ENCODE measurements around the gene PRR13. TPM values are rescaled to one million over a fixed set of nuclear protein-coding genes. Genes with fewer than 3 reads are reported as not detected.
"Not testable (repeated sequence)": the region's sequence is repeated elsewhere in the genome, so short reads cannot be mapped to it uniquely, and the experiment has no call there.

Gene PRR13
- total and polyA plus RNA-seq, 9 of the 15 experiments (the other 6 are each of a cell fraction or from before 2014, with no cell fraction given), result 117 to 835 (median 285) TPM

DNA sequence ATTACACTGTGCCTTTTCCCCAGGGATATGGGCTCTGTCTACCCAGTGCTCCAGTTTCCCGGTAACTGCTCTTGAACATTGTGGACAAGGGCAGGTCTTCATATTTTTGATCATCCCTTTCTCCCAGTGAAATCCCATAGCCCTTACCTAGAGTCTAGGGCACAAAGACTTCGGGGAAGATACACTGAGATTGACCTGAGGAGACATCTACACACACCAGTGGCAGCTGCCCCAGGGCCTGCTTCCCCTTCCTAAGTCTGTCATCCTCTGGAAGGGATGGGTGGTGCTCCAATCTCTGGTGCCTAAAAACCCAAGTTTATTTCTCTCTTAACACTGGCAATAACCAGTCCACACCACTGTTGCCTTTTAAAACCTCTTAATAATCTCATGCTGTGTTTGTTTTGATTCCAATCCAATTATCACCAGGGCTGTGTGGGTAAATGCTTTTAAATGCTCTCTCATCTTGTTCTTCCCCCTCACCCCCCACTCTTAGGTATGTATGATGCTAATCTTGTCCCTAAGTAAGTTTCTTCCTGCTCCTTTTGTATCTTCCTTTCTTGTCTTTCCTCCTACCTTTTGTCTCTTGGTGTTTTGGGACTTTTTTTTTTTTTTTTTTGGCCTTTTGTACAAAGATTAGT lies 25.7 kb upstream of the PRR13 start:
- H4K20me1 ChIP-seq (replicated peaks; ENCODE audit: control insufficient read depth, insufficient read depth, low read length); BruUV-seq (replicated peaks); H3K27me3 ChIP-seq (ENCODE audit: control insufficient read depth in 2 of 2, insufficient read depth in 2 of 2, low read length in 2 of 2); H3K9me1 ChIP-seq (ENCODE audit: control insufficient read depth, insufficient read depth, low read length); H3K9me3 ChIP-seq (replicated peaks; ENCODE audit: control insufficient read depth, insufficient read depth, low read depth, low read length); H3K4me2 ChIP-seq (ENCODE audit: insufficient read depth, low read length); H2AFZ ChIP-seq (ENCODE audit: low read depth, low read length); H3K9ac ChIP-seq (ENCODE audit: insufficient read depth in 1 of 2, low read depth in 2 of 2, low read length in 2 of 2); in situ Hi-C loops (cut with MboI); H3K27ac ChIP-seq (ENCODE audit: extremely low read depth, low read depth, low read length); DNase-seq (ENCODE audit: extremely low read depth in 1 of 4, low spot score in 3 of 4); FAIRE-seq; H3K79me2 ChIP-seq (ENCODE audit: control insufficient read depth, insufficient read depth, low read length); H3K4me3 ChIP-seq; intact Hi-C loops (cut with micrococcal nuclease): not testable (repeated sequence)
- 51% methylated on average over 2 of the region's 2 CpGs for WGBS (ENCODE audit: insufficient coverage, low coverage, missing lambda C conversion rate)
- ATAC-seq, result peak; percentile 64
- TF ChIP-seq POLR2A (conservative IDR thresholded peaks at IDR 0.05), result peak; percentile 9; the same call in 1 of the 2 replicates
- Histone ChIP-seq H3K4me1 (replicated peaks in 1 of 2; ENCODE audit: control insufficient read depth in 2 of 2, insufficient read depth in 2 of 2, low read length in 2 of 2) (peaks cover 7 to 21% of the 10 kb centered on the region in 2 experiments), H3K36me3 (ENCODE audit: control insufficient read depth, insufficient read depth, low read length) (peaks cover 31% of the 10 kb centered on the region)
- ChIA-PET POLR2A (interaction anchor here (1.0 to 2.7 kb wide), 4 partner anchors 10 to 54 kb away, joined by 4 to 13 read pairs (median 8); no protein-coding TSS in a partner anchor), CTCF (ENCODE audit: low intra/inter-chr PET ratio) (interaction anchor here (0.6 kb wide), 1 partner anchor 20 kb away, joined by 3 read pairs; no protein-coding TSS in a partner anchor)

DNA sequence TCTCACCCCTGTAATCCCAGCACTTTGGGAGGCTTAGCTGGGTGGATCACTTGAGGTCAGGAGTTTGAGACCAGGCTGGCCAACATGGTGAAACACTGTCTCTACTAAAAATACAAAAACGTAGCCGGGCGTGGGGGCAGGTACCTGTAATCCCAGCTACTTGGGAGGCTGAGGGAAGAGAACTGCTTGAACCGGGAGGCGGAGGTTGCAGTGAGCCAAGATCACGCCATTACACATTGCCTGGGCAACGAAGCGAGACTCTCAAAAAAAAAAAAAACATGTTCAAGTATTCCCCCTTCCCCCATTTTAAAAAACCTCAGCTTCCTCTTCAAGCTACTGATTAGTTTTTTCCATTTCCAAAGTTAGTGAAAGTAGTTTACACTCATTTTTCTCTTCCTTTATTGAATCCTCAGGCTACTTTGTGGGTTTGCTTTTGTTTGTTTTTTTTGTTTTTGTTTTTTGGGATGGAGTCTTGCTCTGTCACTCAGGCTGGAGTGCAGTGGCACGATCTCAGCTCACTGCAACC lies 24.2 kb upstream of the PRR13 start:
- Histone ChIP-seq H3K36me3 (ENCODE audit: control insufficient read depth, insufficient read depth, low read length) (peaks cover 17% of the 10 kb centered on the region; the same call in 2 of the 3 replicates), H3K4me1 (replicated peaks in 1 of 2; ENCODE audit: control insufficient read depth in 2 of 2, insufficient read depth in 2 of 2, low read length in 2 of 2) (peaks cover 17 to 26% of the 10 kb centered on the region in 2 experiments)
- H3K27me3 ChIP-seq (ENCODE audit: control insufficient read depth in 2 of 2, insufficient read depth in 2 of 2, low read length in 2 of 2); H3K9ac ChIP-seq (ENCODE audit: insufficient read depth in 1 of 2, low read depth in 2 of 2, low read length in 2 of 2); DNase-seq (ENCODE audit: extremely low read depth in 1 of 4, low spot score in 3 of 4); H3K4me3 ChIP-seq; H3K4me2 ChIP-seq (ENCODE audit: insufficient read depth, low read length); BruUV-seq (replicated peaks); H4K20me1 ChIP-seq (replicated peaks; ENCODE audit: control insufficient read depth, insufficient read depth, low read length); H3K79me2 ChIP-seq (ENCODE audit: control insufficient read depth, insufficient read depth, low read length); H3K9me1 ChIP-seq (ENCODE audit: control insufficient read depth, insufficient read depth, low read length); in situ Hi-C loops (cut with MboI); ATAC-seq; H3K9me3 ChIP-seq (replicated peaks; ENCODE audit: control insufficient read depth, insufficient read depth, low read depth, low read length); H2AFZ ChIP-seq (ENCODE audit: low read depth, low read length); CTCF ChIA-PET (ENCODE audit: low intra/inter-chr PET ratio); intact Hi-C loops (cut with micrococcal nuclease); FAIRE-seq; H3K27ac ChIP-seq (ENCODE audit: extremely low read depth, low read depth, low read length): not testable (repeated sequence)
- POLR2A ChIA-PET, result interaction anchor here (0.6 to 1.6 kb wide), 3 partner anchors 34 to 62 kb away, joined by 3 to 7 read pairs (median 3); no protein-coding TSS in a partner anchor
- 79% methylated on average over 7 of the region's 9 CpGs for WGBS (ENCODE audit: insufficient coverage, low coverage, missing lambda C conversion rate)
- TF ChIP-seq, protein P1, sequence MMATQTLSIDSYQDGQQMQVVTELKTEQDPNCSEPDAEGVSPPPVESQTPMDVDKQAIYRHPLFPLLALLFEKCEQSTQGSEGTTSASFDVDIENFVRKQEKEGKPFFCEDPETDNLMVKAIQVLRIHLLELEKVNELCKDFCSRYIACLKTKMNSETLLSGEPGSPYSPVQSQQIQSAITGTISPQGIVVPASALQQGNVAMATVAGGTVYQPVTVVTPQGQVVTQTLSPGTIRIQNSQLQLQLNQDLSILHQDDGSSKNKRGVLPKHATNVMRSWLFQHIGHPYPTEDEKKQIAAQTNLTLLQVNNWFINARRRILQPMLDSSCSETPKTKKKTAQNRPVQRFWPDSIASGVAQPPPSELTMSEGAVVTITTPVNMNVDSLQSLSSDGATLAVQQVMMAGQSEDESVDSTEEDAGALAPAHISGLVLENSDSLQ (IDR thresholded peaks at IDR 0.05), result peak; percentile 24; the same call in 1 of the 2 replicates
- 0 out of 2 replicates have a peak, but pooled peaks have one; percentile 7 for TF ChIP-seq ZNF384 (IDR thresholded peaks at IDR 0.05; ENCODE audit: low read depth, low read length)

Measured in K562 (cell line).